Measurements from ENCODE around the gene UTP11.

Gene UTP11

GRCh38 chr1:38074302-38074677, 61.8 kb downstream of the UTP11 start:
- no peak for DNase-seq

Data from CD4-positive, alpha-beta T cell treated with Interleukin-4 for 1 hour (primary cell).